Activated T-cell treated with anti-CD3 and anti-CD28 coated beads for 24 hours (primary cell): ENCODE results near the gene RASL10A.
"Not testable (repeated sequence)": the region's sequence is repeated elsewhere in the genome, so short reads cannot be mapped to it uniquely, and the experiment has no call there.

Experiments
- DNase-seq: peaks from one replicate; pipeline ENCODE4 v3.0.0-alpha.2; 2020; ENCODE audit warnings: low read depth

RASL10A gene

GRCh38 chr22:29315286-29316140 is at the start of gene RASL10A:
Gene RASL10A (minus strand): TSS chr22:29315697. CDS start chr22:29315246, 451 bp downstream.
- DNase-seq, result no peak

GRCh38 chr22:29359469-29359868 is 44.0 kb upstream of the RASL10A start:
- DNase-seq, result no peak

- not testable (repeated sequence) for DNase-seq
Observed at GRCh38 chr22:29357193-29357890, 41.8 kb upstream of the RASL10A start.

- no peak for DNase-seq
Observed at GRCh38 chr22:29353860-29354259, 38.4 kb upstream of the RASL10A start.

GRCh38 chr22:29353286-29353685 is 37.8 kb upstream of the RASL10A start:
- DNase-seq, result no peak

- DNase-seq, result no peak
Observed at GRCh38 chr22:29352778-29353177, 37.3 kb upstream of the RASL10A start.

GRCh38 chr22:29351891-29352290 is 36.4 kb upstream of the RASL10A start:
- no peak for DNase-seq

- no peak for DNase-seq
Observed at GRCh38 chr22:29351042-29351441, 35.5 kb upstream of the RASL10A start.

- DNase-seq, result no peak
Observed at GRCh38 chr22:29348956-29349355, 33.5 kb upstream of the RASL10A start.

- no peak for DNase-seq
Observed at GRCh38 chr22:29348041-29348440, 32.5 kb upstream of the RASL10A start.

- DNase-seq, result no peak
Observed at GRCh38 chr22:29346659-29347058, 31.2 kb upstream of the RASL10A start.

GRCh38 chr22:29345932-29346331 is 30.4 kb upstream of the RASL10A start:
- no peak for DNase-seq

- DNase-seq, result not testable (repeated sequence)
Observed at GRCh38 chr22:29344889-29345288, 29.4 kb upstream of the RASL10A start.

GRCh38 chr22:29344137-29344536 is 28.6 kb upstream of the RASL10A start:
- DNase-seq, result no peak

GRCh38 chr22:29343313-29343805 is 27.9 kb upstream of the RASL10A start:
- DNase-seq, result no peak

- DNase-seq, result no peak
Observed at GRCh38 chr22:29342577-29343312, 27.2 kb upstream of the RASL10A start.

GRCh38 chr22:29342177-29342576 is 26.7 kb upstream of the RASL10A start:
- DNase-seq, result no peak

GRCh38 chr22:29341849-29342127 is 26.3 kb upstream of the RASL10A start:
- no peak for DNase-seq

- DNase-seq, result no peak
Observed at GRCh38 chr22:29341056-29341848, 25.8 kb upstream of the RASL10A start.

GRCh38 chr22:29340566-29340965 is 25.1 kb upstream of the RASL10A start:
- no peak for DNase-seq

- DNase-seq, result no peak
Observed at GRCh38 chr22:29339381-29340235, 24.1 kb upstream of the RASL10A start.
